Naive thymus-derived CD4-positive, alpha-beta T cell (primary cell): ENCODE results near the gene CERS6. TPM values are rescaled to one million over a fixed set of nuclear protein-coding genes. Genes with fewer than 3 reads are reported as not detected.
A peak's percentile ranks its signal among the peaks of the same experiment; 100 is the strongest.

Source experiments
- ATAC-seq: fragments of 150-1000 bp; cut with Tn5 transposase; 2 replicates; pipeline ENCODE4 v1.10.0; 2021; ENCODE audit warnings: mild to moderate bottlenecking, moderate library complexity
- CTCF ChIA-PET: fragments of 350-600 bp; sonication (Branson Sonifier 250); formaldehyde crosslinking; loops from one replicate; lab custom pipeline; 2021; ENCODE audit warnings: antibody characterized with exemption; lab: Charles Lee
- POLR2A ChIA-PET: fragments of 350-600 bp; sonication (Branson Sonifier 250); formaldehyde crosslinking; loops from one replicate; lab custom pipeline; 2021; ENCODE audit warnings: antibody characterized with exemption, inconsistent platforms; lab: Charles Lee
- DNase-seq, 9 donors: peaks; one replicate each; pipeline versions ENCODE4 v3.0.0 to v3.0.0-alpha.2; 2020 to 2022; ENCODE audit warnings: mixed read lengths in 1 of 9
- H3K27ac ChIP-seq: one replicate; pipeline ENCODE4 v1.7.0; 2013; ENCODE audit warnings: mild to moderate bottlenecking, low read depth, low read length, moderate library complexity
- H3K27me3 ChIP-seq, 2 donors: one replicate each; pipeline ENCODE4 v1.7.0; 2013; ENCODE audit warnings: low read length in 2 of 2, mild to moderate bottlenecking in 2 of 2, moderate library complexity in 2 of 2; ENCODE audit not compliant: control insufficient read depth in 2 of 2, insufficient read depth in 2 of 2
- H3K36me3 ChIP-seq, 3 experiments: 1 replicate in 2 of 3; 2 replicates in 1 of 3; pipeline ENCODE4 v1.7.0; 2013; ENCODE audit warnings: low read length in 3 of 3, mild to moderate bottlenecking in 3 of 3, moderate library complexity in 1 of 3; ENCODE audit not compliant: insufficient read depth in 3 of 3, control insufficient read depth in 2 of 3
- H3K4me1 ChIP-seq, 2 donors: one replicate each; pipeline ENCODE4 v1.7.0; 2013; ENCODE audit warnings: low read length in 2 of 2, mild to moderate bottlenecking in 2 of 2, moderate library complexity in 1 of 2; ENCODE audit not compliant: control insufficient read depth in 2 of 2, insufficient read depth in 2 of 2
- H3K4me3 ChIP-seq: 2 replicates; pipeline ENCODE4 v1.7.0; 2013; ENCODE audit warnings: mild to moderate bottlenecking, low read length
- H3K9me3 ChIP-seq, 3 experiments: 1 replicate in 2 of 3; 2 replicates in 1 of 3; pipeline ENCODE4 v1.7.0; 2013; ENCODE audit warnings: low read length in 3 of 3; ENCODE audit not compliant: control insufficient read depth in 2 of 3
- H3K27ac Mint-ChIP-seq, 9 donors: one replicate each; pipeline ENCODE4 v1.8.0; 2020 to 2022; ENCODE audit warnings: mixed read lengths in 9 of 9, mild to moderate bottlenecking in 8 of 9, moderate library complexity in 5 of 9, inconsistent platforms in 2 of 9
- H3K27me3 Mint-ChIP-seq, 5 donors: one replicate each; pipeline ENCODE4 v1.8.0; 2021 to 2022; ENCODE audit warnings: mixed read lengths in 5 of 5, mild to moderate bottlenecking in 1 of 5
- H3K36me3 Mint-ChIP-seq, 5 donors: one replicate each; pipeline ENCODE4 v1.8.0; 2020 to 2022; ENCODE audit warnings: mixed read lengths in 5 of 5, mild to moderate bottlenecking in 3 of 5, inconsistent platforms in 1 of 5
- H3K4me1 Mint-ChIP-seq, 7 donors: one replicate each; pipeline ENCODE4 v1.8.0; 2020 to 2022; ENCODE audit warnings: mixed read lengths in 7 of 7, mild to moderate bottlenecking in 3 of 7, inconsistent platforms in 1 of 7
- H3K4me3 Mint-ChIP-seq, 10 donors: one replicate each; pipeline ENCODE4 v1.8.0; 2020 to 2022; ENCODE audit warnings: mild to moderate bottlenecking in 10 of 10, mixed read lengths in 10 of 10, moderate library complexity in 6 of 10, inconsistent platforms in 2 of 10
- H3K9me3 Mint-ChIP-seq, 11 donors: one replicate each; pipeline ENCODE4 v1.8.0; 2020 to 2022; ENCODE audit warnings: mixed read lengths in 11 of 11, mild to moderate bottlenecking in 4 of 11, inconsistent platforms in 1 of 11, moderate library complexity in 1 of 11
- intact Hi-C, 2 donors: fragments of 100-400 bp; cut with micrococcal nuclease; formaldehyde crosslinking; loops; one replicate each; pipeline ENCODE4 v1.15.1; 2023
- polyA plus RNA-seq, 2 donors: library from polyadenylated mRNA; unstranded; fragments of 300-500 nt; fragmentation: Illumina TruSeq; gene quantifications; one replicate each; pipeline ENCODE4 v1.2.3, GENCODE V29; 2021
- total RNA-seq, 6 experiments: library from RNA in 5 of 6; stranded (reverse) in 5 of 6; gene quantifications; 1 replicate in 5 of 6; 2 replicates in 1 of 6; pipeline ENCODE4 v1.2.3 and lab custom pipeline; 2021 to 2026

CERS6 gene
- total and polyA plus RNA-seq, 7 experiments from 2014 or later, result 9.1 to 28.4 (median 19.7) TPM

DNA sequence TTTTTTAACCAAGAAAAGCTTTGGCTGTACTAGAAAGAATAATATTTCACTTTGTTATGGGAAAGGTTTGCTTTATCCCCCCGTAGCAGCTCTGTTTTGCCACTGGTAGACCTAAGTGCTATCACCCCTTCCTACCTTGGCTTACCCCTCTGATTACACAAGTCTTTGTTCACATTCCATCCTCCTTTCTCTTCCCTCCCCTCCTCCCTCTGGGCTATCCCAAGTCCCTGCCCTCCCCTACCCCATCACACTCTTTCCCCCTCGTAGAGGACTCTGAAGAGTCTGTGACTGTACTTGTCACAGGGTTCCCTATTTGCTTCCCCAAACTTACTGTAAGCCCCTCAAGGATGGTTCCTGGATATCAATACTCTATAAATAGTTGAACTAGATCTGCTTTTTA is 193.5 kb downstream of the CERS6 start:
- intact Hi-C loops, result no loop called here
- Histone ChIP-seq H3K27ac (no peak overlapping the region), H3K4me1 (peaks cover 0 to 10% of the 10 kb centered on the region in 2 donors), H3K9me3 (no peaks in the 10 kb centered on the region), H3K27me3 (no peaks in the 10 kb centered on the region), H3K4me3 (no peak overlapping the region), H3K36me3 (no peaks in the 10 kb centered on the region)
- Mint-ChIP-seq H3K4me3 (peak overlapping the region in 1 of 10 donors; percentile 8), H3K36me3 (peaks cover 0 to 22% (median 3%) of the 10 kb centered on the region in 5 donors), H3K27ac (peak overlapping the region in 1 of 9 donors; percentile 1), H3K4me1 (peaks cover 0 to 25% (median 15%) of the 10 kb centered on the region in 7 donors), H3K9me3 (peaks cover 0 to 4% (median 0%) of the 10 kb centered on the region in 11 donors), H3K27me3 (no peaks in the 10 kb centered on the region)
- ATAC-seq, result no peak
- DNase-seq, result no peak
- ChIA-PET CTCF (interaction anchor here (0.7 kb wide), 1 partner anchor 199 kb away, joined by 3 read pairs; no protein-coding TSS in a partner anchor), POLR2A (no interaction called here)

DNA sequence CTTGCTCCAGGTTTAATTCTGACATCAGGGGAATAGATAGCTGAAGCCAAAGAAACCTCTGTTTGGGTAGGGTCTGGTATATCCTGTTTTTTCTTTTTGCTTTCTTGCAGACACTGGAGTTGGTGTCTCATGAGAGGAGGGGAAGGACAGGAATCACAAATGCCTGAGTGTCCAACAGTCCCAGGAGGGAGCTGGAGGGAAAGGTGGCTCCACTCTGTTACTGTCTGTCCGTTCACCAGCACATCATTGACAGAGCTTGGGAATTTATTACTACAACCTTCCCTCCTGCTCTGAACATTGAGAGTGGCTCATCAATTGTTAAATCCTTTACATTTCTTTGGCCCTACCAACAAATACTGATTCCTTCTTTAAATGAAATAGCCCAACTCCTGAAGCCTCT is 194.1 kb downstream of the CERS6 start:
- Mint-ChIP-seq H3K27me3 (no peaks in the 10 kb centered on the region), H3K36me3 (peaks cover 0 to 28% (median 7%) of the 10 kb centered on the region in 5 donors), H3K9me3 (peaks cover 0 to 4% (median 0%) of the 10 kb centered on the region in 11 donors), H3K27ac (peak overlapping the region in 2 of 9 donors; percentile 1 to 48), H3K4me3 (peak overlapping the region in 1 of 10 donors; percentile 8), H3K4me1 (peaks cover 0 to 24% (median 15%) of the 10 kb centered on the region in 7 donors)
- no peaks in the 10 kb centered on the region for H3K27me3 ChIP-seq
- no peak for DNase-seq
- H3K9me3 ChIP-seq, result no peaks in the 10 kb centered on the region
- no peak overlapping the region for H3K27ac ChIP-seq
- peaks cover 0 to 10% of the 10 kb centered on the region in 2 donors for H3K4me1 ChIP-seq
- ChIA-PET CTCF (interaction anchor here (0.7 kb wide), 1 partner anchor 200 kb away, joined by 3 read pairs; no protein-coding TSS in a partner anchor), POLR2A (no interaction called here)
- intact Hi-C loops, result loop anchor here in 1 of 2 donors (2.0 kb wide), 1 partner anchor 15 kb away; no protein-coding TSS in a partner anchor
- no peak overlapping the region for H3K4me3 ChIP-seq
- ATAC-seq, result no peak
- H3K36me3 ChIP-seq, result peaks cover 0 to 5% (median 0%) of the 10 kb centered on the region in 3 experiments

DNA sequence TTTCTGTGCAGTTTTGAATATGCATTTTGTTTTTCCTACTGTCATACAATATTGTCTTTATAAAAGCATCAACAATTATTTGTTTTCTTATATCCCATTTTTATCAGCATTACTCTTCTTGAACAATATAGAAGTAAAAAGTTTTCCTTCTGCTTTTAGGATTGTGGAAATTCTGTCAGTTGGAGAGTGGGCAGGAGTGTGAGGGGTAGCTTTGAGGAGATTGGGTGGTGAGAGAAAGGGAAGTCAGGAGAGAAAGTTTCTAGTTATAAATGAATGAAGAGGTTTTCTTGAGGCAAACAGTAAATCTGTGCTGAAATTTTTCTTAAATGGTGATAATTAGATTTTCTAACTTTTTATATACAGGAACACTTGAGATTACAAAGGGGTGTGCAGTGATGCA is 194.7 kb downstream of the CERS6 start:
- Histone ChIP-seq H3K4me3 (no peak overlapping the region), H3K27ac (no peak overlapping the region), H3K4me1 (peaks cover 0 to 10% of the 10 kb centered on the region in 2 donors), H3K36me3 (peaks cover 0 to 5% (median 0%) of the 10 kb centered on the region in 3 experiments), H3K27me3 (no peaks in the 10 kb centered on the region), H3K9me3 (no peaks in the 10 kb centered on the region)
- intact Hi-C loops, result loop anchor here in 1 of 2 donors (2.0 kb wide), 1 partner anchor 14 kb away; no protein-coding TSS in a partner anchor
- ATAC-seq, result no peak
- Mint-ChIP-seq H3K4me1 (peaks cover 0 to 23% (median 12%) of the 10 kb centered on the region in 7 donors), H3K4me3 (no peak overlapping the region), H3K27ac (peak overlapping the region in 1 of 9 donors; percentile 48), H3K27me3 (no peaks in the 10 kb centered on the region), H3K36me3 (peaks cover 0 to 31% (median 5%) of the 10 kb centered on the region in 5 donors), H3K9me3 (peaks cover 0 to under 1% (median 0%) of the 10 kb centered on the region in 11 donors)
- ChIA-PET CTCF (no interaction called here), POLR2A (no interaction called here)
- no peak for DNase-seq

DNA sequence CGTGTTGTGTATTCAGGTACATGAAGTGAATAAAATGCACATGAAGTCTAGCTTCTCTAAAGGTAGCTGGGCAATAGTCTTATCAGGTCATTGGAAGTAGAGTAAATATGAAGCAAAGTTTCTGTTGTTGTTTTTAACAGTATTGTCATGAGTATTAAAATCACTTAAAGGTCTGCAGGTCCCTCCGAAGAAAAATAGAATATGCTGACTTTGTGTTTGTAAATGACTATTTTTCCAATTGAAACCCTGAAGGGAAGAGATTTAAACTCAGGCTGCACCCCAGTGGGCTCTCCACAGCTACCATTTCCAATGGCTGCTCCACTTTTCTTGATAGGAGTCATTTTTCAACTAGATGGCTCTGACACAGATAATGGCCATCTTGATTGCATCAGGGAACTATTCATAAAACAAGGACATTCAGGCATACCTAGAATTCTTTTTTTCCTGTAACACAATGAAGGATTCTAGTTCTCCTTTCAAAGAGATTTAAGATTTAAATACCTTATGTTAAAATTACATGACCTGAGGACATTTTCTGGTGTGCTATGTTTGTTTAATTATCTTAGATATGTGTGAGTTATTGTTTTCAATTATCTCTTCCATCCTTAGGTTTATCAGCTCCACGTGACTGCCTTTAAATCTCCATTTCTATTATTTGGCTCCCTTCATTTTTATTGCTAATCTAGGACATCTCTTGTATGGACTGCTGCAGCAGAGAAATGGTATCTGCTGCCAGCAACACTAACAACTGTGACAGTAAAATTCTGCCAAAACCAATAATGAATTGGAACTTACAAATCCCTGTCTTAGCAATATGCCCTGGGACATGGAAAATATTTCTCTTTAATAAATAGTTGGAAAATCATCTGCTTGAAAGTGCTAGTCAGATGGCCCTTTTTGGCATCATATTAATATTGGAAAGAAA is 197.2 kb downstream of the CERS6 start:
- no peak for DNase-seq
- Mint-ChIP-seq H3K27me3 (no peaks in the 10 kb centered on the region), H3K27ac (no peak overlapping the region), H3K36me3 (peaks cover 0 to 33% (median 8%) of the 10 kb centered on the region in 5 donors), H3K4me1 (peaks cover 0 to 23% (median 9%) of the 10 kb centered on the region in 7 donors), H3K9me3 (no peaks in the 10 kb centered on the region), H3K4me3 (no peak overlapping the region)
- no peak overlapping the region for H3K4me3 ChIP-seq
- H3K27me3 ChIP-seq, result no peaks in the 10 kb centered on the region
- POLR2A ChIA-PET, result interaction anchor here (0.6 kb wide), 2 partner anchors 88 to 355 kb away, joined by 4 read pairs; no protein-coding TSS in a partner anchor
- ATAC-seq, result no peak
- no peak overlapping the region for H3K27ac ChIP-seq
- H3K36me3 ChIP-seq, result peaks cover 0 to 5% (median 0%) of the 10 kb centered on the region in 3 experiments
- CTCF ChIA-PET, result interaction anchor here (1.7 kb wide), 1 partner anchor 8 kb away, joined by 3 read pairs; no protein-coding TSS in a partner anchor
- H3K4me1 ChIP-seq, result peaks cover 0 to 4% of the 10 kb centered on the region in 2 donors
- intact Hi-C loops, result no loop called here
- H3K9me3 ChIP-seq, result no peaks in the 10 kb centered on the region

DNA sequence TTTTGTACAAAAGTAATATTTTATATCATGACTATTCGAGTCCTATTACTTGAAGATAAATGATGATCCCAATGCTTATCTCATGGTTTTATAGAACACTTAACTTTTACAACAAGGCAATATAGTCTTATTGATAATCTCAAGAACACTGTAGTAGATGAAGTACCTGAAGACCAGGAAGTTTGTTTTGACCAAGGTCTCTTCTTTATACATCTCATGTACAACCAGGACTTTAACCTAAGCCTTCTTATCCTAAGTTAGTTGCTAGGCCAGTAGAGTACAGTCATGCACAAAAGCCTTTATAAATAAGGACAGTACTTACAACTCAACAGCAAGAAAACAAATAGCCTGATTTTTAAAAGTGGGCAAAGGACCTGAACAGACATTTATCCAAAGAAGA is 198.6 kb downstream of the CERS6 start:
- peaks cover 0 to 25% (median 12%) of the 10 kb centered on the region in 7 donors for H3K4me1 Mint-ChIP-seq
- H3K27me3 ChIP-seq, result no peaks in the 10 kb centered on the region
- no peak overlapping the region for H3K4me3 Mint-ChIP-seq
- no peak overlapping the region for H3K4me3 ChIP-seq
- H3K9me3 Mint-ChIP-seq, result no peaks in the 10 kb centered on the region
- no peaks in the 10 kb centered on the region for H3K9me3 ChIP-seq
- ATAC-seq (no peak), DNase-seq (no peak)
- H3K36me3 Mint-ChIP-seq, result peaks cover 0 to 36% (median 10%) of the 10 kb centered on the region in 5 donors
- ChIA-PET CTCF (no interaction called here), POLR2A (no interaction called here)
- no peak overlapping the region for H3K27ac Mint-ChIP-seq
- H3K4me1 ChIP-seq, result no peaks in the 10 kb centered on the region
- no peak overlapping the region for H3K27ac ChIP-seq
- no peaks in the 10 kb centered on the region for H3K27me3 Mint-ChIP-seq
- peaks cover 0 to 5% (median 0%) of the 10 kb centered on the region in 3 experiments for H3K36me3 ChIP-seq
- intact Hi-C loops, result no loop called here

DNA sequence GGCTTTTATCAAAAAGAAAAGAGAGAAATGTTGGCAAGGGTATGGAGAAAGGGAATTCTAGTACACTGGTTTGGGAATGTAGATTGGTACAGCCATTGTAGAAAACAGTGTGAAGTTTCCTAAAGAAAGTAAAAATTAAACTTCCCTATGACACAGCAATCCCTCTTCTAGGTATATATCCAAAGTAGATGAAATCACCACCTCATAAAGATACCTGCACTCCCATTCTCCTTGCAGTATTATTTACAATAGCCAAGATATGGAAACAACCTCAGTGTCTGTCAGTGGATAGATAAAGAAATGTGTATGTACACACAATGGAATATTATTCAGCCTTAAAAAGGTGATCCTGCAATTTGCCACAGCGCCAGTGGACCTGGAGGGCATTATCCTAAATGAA is 199.1 kb downstream of the CERS6 start:
- Mint-ChIP-seq H3K36me3 (peaks cover 0 to 33% (median 10%) of the 10 kb centered on the region in 5 donors), H3K27me3 (no peaks in the 10 kb centered on the region), H3K4me1 (peaks cover 0 to 21% (median 13%) of the 10 kb centered on the region in 7 donors), H3K9me3 (no peaks in the 10 kb centered on the region), H3K4me3 (no peak overlapping the region), H3K27ac (no peak overlapping the region)
- DNase-seq (no peak), ATAC-seq (no peak)
- Histone ChIP-seq H3K27ac (no peak overlapping the region), H3K36me3 (peaks cover 0 to 5% (median 0%) of the 10 kb centered on the region in 3 experiments), H3K27me3 (no peaks in the 10 kb centered on the region), H3K4me1 (no peaks in the 10 kb centered on the region), H3K4me3 (no peak overlapping the region), H3K9me3 (no peaks in the 10 kb centered on the region)
- intact Hi-C loops, result no loop called here
- POLR2A ChIA-PET, result no interaction called here
- CTCF ChIA-PET, result no interaction called here
